Activated naive CD8-positive, alpha-beta T cell treated with anti-CD3 and anti-CD28 coated beads for 36 hours (primary cell): Measurements from ENCODE around the gene FAM185A. TPM values are rescaled to one million over a fixed set of nuclear protein-coding genes. Genes with fewer than 3 reads are reported as not detected.
"Not testable (repeated sequence)": the region's sequence is repeated elsewhere in the genome, so short reads cannot be mapped to it uniquely, and the experiment has no call there.

Source experiments
- DNase-seq: peaks from one replicate; pipeline ENCODE4 v3.0.0; 2021
- H3K27ac Mint-ChIP-seq: one replicate; pipeline ENCODE4 v1.8.0; 2022; ENCODE audit warnings: mild to moderate bottlenecking, moderate library complexity, mixed read lengths
- H3K27me3 Mint-ChIP-seq: one replicate; pipeline ENCODE4 v1.8.0; 2022; ENCODE audit warnings: mild to moderate bottlenecking, mixed read lengths
- H3K36me3 Mint-ChIP-seq: one replicate; pipeline ENCODE4 v1.8.0; 2021; ENCODE audit warnings: mild to moderate bottlenecking, mixed read lengths
- H3K4me1 Mint-ChIP-seq: one replicate; pipeline ENCODE4 v1.8.0; 2021; ENCODE audit warnings: mixed read lengths
- H3K4me3 Mint-ChIP-seq: one replicate; pipeline ENCODE4 v1.8.0; 2022; ENCODE audit warnings: mild to moderate bottlenecking, moderate library complexity, mixed read lengths
- H3K9me3 Mint-ChIP-seq: one replicate; pipeline ENCODE4 v1.8.0; 2022; ENCODE audit warnings: mixed read lengths
- total RNA-seq, 2 experiments: library from RNA; stranded (reverse); gene quantifications; one replicate each; pipeline ENCODE4 v1.2.3, GENCODE V29; 2021

The FAM185A gene
- total RNA-seq, 2 experiments from 2014 or later: 10.0 to 10.2 TPM

DNA sequence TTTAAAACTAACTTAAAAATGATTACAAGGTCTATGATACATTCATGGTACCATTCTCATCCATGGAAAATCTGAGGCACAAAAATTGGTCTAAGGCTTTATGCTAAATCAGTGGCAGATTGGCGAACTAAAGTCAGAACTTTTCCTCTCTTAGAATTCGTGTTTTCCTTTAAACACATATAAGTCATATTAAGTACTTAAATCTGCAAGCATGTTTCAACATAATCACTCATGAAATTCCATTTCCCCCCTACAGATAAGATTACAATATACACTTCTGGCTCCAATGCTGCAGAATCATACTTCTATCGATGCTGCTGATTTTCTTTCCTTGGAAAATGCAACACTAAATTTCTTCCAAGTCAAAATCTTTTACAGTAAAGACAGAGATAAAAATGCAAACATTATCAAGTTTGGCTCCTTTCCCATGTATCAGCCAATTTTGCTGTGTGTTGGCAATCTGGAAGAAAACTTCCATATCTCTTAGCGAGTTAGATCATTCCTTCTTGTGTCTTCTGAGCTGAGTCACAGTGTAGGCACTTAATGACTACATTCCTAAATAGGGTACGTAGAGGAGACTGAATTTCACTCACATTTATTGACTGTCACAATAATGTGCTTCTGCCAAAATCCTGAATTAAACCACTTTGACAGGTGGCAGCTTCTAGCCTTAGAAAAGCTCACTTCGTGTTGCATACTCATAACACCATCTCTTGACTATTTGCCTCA lies 87.6 kb downstream of the FAM185A start:
- Mint-ChIP-seq H3K36me3 (peaks cover 19% of the 10 kb centered on the region), H3K4me1 (peaks cover 7% of the 10 kb centered on the region), H3K9me3 (no peaks in the 10 kb centered on the region)

DNA sequence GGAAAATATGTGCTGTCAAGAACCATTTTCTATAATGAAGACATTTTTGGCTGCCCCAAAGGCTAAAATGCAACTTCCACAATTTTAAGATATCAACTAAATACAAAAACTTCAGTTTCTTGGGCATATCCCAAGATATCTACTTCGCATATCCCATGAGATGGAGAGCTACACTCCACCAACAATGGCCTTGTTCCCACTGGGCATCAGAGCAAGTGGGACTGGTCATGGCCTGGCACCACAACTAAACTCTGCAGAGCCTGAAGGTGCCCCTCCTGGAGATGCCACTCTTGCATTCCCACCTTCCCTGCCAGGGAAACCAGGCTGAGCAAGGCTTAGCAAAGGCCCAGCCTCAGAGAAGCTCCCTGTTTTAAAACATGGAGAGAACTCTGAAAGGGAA lies 88.2 kb downstream of the FAM185A start:
- no peak overlapping the region for H3K4me3 Mint-ChIP-seq
- peaks cover 7% of the 10 kb centered on the region for H3K4me1 Mint-ChIP-seq
- peaks cover 17% of the 10 kb centered on the region for H3K36me3 Mint-ChIP-seq
- no peak for DNase-seq
- H3K9me3 Mint-ChIP-seq: no peaks in the 10 kb centered on the region
- no peaks in the 10 kb centered on the region for H3K27me3 Mint-ChIP-seq
- H3K27ac Mint-ChIP-seq: no peak overlapping the region

More for the DNA sequence above, 87.6 kb downstream of the FAM185A start:
- DNase-seq: no peak
- Mint-ChIP-seq H3K4me3 (no peak overlapping the region), H3K27me3 (no peaks in the 10 kb centered on the region), H3K27ac (no peak overlapping the region)

DNA sequence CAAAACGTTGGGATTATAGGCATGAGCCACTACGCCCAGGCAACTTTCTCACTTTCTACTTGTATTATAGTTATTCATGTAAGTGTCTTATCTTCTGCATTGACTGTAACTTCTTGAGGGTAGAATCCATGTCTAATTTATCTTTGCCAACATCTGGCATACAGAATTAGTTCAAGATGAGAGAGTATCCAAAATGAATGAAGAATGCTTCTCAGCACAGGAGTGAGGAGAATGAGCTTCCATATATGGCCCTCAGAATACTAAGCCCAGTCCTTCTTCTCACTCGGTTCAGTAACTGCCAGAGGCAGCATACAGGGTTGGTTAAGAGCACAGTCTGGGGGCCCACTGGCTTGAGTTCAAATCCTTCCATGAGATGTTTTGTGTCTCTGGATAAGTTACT lies 89.0 kb downstream of the FAM185A start:
- Mint-ChIP-seq H3K4me3 (no peak overlapping the region), H3K27me3 (no peaks in the 10 kb centered on the region), H3K4me1 (peaks cover 7% of the 10 kb centered on the region), H3K9me3 (no peaks in the 10 kb centered on the region), H3K36me3 (peaks cover 17% of the 10 kb centered on the region), H3K27ac (no peak overlapping the region)
- no peak for DNase-seq

DNA sequence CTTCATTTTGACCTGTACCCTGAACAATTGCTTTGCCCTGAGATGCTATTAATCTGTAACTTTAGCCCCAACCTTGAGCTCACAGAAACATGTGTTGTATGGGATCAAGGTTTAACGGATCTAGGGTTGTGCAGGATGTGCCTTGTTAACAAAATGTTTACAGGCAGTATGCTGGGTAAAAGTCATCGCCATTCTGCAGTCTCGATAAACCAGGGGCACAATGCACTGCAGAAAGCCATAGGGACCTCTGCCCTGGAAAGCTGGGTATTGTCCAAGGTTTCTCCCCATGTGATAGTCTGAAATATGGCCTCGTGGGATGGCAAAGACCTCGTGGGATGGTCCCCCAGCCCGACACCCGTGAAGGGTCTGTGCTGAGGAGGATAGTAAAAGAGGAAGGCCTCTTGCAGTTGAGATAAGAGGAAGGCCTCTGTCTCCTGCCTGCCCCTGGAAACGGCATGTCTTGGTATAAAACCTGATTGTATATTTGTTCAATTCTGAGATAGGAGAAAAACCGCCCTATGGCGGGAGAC lies 89.8 kb downstream of the FAM185A start:
- not testable (repeated sequence) for H3K9me3 Mint-ChIP-seq, H3K4me1 Mint-ChIP-seq, DNase-seq, H3K4me3 Mint-ChIP-seq, H3K27ac Mint-ChIP-seq, H3K27me3 Mint-ChIP-seq
- peaks cover 17% of the 10 kb centered on the region for H3K36me3 Mint-ChIP-seq

DNA sequence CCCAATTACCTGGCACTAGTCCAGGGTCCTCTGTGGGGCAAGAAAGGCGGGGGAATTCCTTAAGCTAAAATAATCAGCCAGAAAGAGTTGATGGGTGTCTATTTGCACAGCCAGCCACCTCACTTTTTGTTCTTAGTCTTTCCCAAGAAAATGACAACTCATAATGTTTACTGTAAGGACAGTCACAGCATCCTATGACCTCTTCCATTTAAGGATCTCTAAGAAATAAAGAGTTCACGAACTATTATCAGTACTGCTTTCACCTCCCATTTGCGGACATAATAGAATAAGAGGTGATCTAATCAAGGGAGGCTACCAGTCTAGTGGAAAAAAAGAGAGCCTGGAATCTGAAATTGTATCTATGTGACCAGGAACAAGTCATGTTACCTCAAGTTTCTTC lies 91.6 kb downstream of the FAM185A start:
- DNase-seq: no peak
- Mint-ChIP-seq H3K27me3 (no peaks in the 10 kb centered on the region), H3K4me3 (no peak overlapping the region), H3K9me3 (no peaks in the 10 kb centered on the region), H3K4me1 (no peaks in the 10 kb centered on the region), H3K36me3 (peaks cover 17% of the 10 kb centered on the region), H3K27ac (no peak overlapping the region)

DNA sequence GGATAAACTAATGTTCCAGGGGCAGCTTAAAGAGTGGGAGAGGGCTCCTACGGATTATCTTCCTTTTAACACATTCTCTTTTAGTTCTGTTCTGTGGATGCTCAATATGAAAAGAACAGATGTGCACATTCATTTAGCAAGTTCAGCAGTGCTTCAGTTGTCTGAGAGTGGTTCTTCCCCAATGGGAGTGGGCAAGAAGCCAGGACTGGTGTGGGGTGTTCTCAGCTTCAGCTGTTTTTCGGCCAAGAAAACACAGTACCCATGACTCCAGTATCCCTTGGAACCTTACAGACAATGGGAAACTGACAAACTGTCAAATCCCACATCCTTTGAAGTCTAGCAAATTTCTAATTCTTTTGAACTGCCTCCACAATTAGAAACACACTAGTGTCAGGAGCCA lies 92.5 kb downstream of the FAM185A start:
- H3K9me3 Mint-ChIP-seq: no peaks in the 10 kb centered on the region
- H3K27me3 Mint-ChIP-seq: no peaks in the 10 kb centered on the region
- no peak overlapping the region for H3K27ac Mint-ChIP-seq
- no peaks in the 10 kb centered on the region for H3K4me1 Mint-ChIP-seq
- no peak overlapping the region for H3K4me3 Mint-ChIP-seq
- peaks cover 15% of the 10 kb centered on the region for H3K36me3 Mint-ChIP-seq
- DNase-seq: no peak

DNA sequence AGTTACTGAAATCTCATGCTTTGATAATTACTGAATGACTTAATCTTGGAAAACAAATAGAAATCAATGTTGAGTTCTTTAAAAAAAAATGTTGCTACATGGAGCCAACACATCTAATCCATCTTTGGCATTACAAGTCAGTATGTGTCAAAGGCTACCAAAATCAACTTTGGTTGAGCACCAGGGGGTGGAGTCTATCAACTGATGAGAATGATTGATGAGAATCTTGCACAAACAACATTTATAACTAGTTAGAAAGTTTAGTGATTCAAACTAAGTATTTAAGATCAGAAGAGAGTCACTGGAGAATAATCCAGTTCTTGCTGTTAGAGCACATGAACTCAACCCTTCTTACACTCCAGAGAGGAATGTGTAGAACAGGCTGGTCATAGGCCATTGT lies 93.5 kb downstream of the FAM185A start:
- H3K4me1 Mint-ChIP-seq: no peaks in the 10 kb centered on the region
- no peak overlapping the region for H3K27ac Mint-ChIP-seq
- DNase-seq: no peak
- H3K36me3 Mint-ChIP-seq: peaks cover 8% of the 10 kb centered on the region
- H3K9me3 Mint-ChIP-seq: no peaks in the 10 kb centered on the region
- no peak overlapping the region for H3K4me3 Mint-ChIP-seq
- no peaks in the 10 kb centered on the region for H3K27me3 Mint-ChIP-seq

DNA sequence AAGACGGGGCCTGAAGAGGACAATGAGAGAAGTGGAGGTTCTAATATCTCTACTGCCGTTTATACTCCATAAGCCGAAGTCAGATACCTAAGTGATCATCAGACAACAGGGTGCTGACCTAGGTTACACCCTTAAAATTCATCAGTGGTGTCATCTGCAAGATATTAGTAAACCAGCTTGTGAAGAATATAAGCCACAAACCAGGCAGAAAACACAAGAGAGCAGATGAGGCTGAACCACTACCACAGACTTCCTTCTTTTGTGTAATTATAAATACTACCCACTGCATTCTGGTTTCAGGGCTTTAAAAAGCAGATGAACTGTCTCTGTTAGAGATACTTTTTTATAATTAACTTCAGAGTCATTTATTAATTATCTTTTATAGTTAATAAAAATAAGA lies 95.1 kb downstream of the FAM185A start:
- H3K27me3 Mint-ChIP-seq: no peaks in the 10 kb centered on the region
- H3K4me3 Mint-ChIP-seq: no peak overlapping the region
- no peaks in the 10 kb centered on the region for H3K9me3 Mint-ChIP-seq
- H3K36me3 Mint-ChIP-seq: peaks cover 3% of the 10 kb centered on the region
- H3K4me1 Mint-ChIP-seq: no peaks in the 10 kb centered on the region
- no peak for DNase-seq
- no peak overlapping the region for H3K27ac Mint-ChIP-seq

DNA sequence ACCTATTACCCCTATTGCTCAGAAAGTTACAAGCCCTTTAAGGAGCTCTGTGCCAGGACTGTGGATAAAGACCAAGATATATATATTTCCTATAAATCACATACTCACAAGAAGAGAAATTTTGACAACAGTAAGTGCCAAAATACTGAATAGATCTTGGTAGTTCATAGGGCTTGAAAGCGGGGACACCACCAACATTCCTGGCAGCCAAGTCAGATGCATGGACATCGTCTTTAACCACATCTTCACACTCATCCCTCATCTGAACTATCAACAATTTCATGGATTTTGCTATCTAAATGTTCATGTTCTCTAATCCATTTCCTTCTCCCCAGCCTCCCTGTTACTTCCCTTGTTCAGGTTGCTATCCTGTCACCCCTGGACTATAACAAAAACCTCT lies 96.5 kb downstream of the FAM185A start:
- Mint-ChIP-seq H3K9me3 (no peaks in the 10 kb centered on the region), H3K27me3 (no peaks in the 10 kb centered on the region), H3K36me3 (peaks cover 2% of the 10 kb centered on the region), H3K27ac (no peak overlapping the region), H3K4me3 (no peak overlapping the region), H3K4me1 (no peaks in the 10 kb centered on the region)
- DNase-seq: no peak

DNA sequence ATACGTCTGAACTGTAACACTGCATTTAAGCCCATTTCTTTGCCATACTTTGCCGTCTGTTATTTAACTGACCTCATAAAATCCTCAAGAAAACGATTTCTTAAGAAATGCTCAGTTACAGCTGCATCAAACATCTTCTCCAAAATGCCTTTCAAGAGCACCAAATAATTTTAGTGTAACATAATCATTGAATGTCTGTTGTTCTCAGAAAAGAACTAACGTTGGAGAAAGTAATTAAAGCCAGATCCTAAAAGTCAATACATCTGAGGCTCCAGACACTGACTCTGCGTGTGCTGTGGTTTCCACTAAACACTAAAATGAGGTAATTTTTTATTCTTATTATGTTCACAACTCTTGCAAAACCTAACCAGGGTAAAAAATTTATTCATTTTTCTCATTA lies 100.3 kb downstream of the FAM185A start:
- no peak for DNase-seq
- H3K9me3 Mint-ChIP-seq: peaks cover 8% of the 10 kb centered on the region
- no peaks in the 10 kb centered on the region for H3K27me3 Mint-ChIP-seq

DNA sequence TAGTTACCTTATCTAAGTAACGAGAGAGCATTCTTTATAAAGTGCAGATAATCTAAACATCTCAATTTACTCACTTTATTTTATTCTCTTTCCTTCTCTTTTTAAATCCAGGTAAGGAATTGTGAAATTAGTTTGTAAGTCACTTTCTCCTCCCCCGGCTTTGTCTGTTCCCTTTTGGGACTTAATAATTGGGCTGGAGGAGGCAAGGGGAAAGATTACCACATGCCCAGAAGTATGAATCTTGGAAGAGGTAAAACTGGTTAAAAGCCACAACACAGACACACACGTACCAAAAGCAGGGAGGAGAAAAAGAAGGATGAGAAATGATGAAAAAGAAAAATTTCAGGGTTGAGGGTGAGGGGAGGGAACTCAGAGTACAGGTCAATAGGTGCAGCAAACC lies 100.7 kb downstream of the FAM185A start:
- peaks cover 18% of the 10 kb centered on the region for H3K36me3 Mint-ChIP-seq
- no peak overlapping the region for H3K27ac Mint-ChIP-seq
- H3K9me3 Mint-ChIP-seq: peaks cover 8% of the 10 kb centered on the region
- no peak for DNase-seq
- H3K4me3 Mint-ChIP-seq: no peak overlapping the region
- H3K4me1 Mint-ChIP-seq: no peaks in the 10 kb centered on the region
- H3K27me3 Mint-ChIP-seq: no peaks in the 10 kb centered on the region

More for the DNA sequence above, 100.3 kb downstream of the FAM185A start:
- no peaks in the 10 kb centered on the region for H3K4me1 Mint-ChIP-seq
- H3K36me3 Mint-ChIP-seq: peaks cover 18% of the 10 kb centered on the region
- H3K4me3 Mint-ChIP-seq: no peak overlapping the region
- H3K27ac Mint-ChIP-seq: no peak overlapping the region

DNA sequence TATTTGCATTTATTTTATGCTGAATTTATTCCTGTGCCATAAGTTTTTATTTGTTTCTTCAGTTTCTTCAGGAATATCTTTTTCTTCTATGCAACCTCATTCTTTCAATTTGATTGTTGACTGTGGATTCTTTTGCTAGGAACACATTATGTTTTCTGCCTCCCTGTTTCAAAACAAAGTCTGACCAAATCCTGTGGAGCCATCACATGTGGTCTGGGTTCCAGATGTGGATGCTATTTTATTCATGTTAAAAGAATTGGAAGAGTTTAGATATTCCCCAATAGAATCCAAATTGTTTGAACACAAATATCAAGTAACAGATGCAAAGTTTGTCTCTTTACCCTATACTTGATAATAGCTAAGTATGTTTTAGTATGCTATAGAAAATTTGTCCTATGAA lies 107.2 kb downstream of the FAM185A start:
- Mint-ChIP-seq H3K4me1 (no peaks in the 10 kb centered on the region), H3K36me3 (peaks cover 16% of the 10 kb centered on the region), H3K4me3 (no peak overlapping the region), H3K27ac (no peak overlapping the region), H3K27me3 (no peaks in the 10 kb centered on the region), H3K9me3 (peaks cover 8% of the 10 kb centered on the region)
- DNase-seq: no peak

Other genes starting within 250 kb of the FAM185A start
- gene RASA4B, start 231.2 kb upstream of the FAM185A start, total RNA-seq: 10 to 100 TPM; 23.6 to 25.2 TPM
- 1 to 10 TPM; 6.4 to 9.6 TPM for gene UPK3BL2, start 205.3 kb upstream of the FAM185A start, total RNA-seq
- not detected for gene SPDYE2, start 197.8 kb upstream of the FAM185A start, total RNA-seq
- 10 to 100 TPM; 19.7 to 23.3 TPM for gene POLR2J3, start 176.4 kb upstream of the FAM185A start, total RNA-seq
- 10 to 100 TPM; 53.7 to 54.2 TPM for gene RASA4, start 132.2 kb upstream of the FAM185A start, total RNA-seq
- 10 to 100 TPM; 14.1 to 19.4 TPM for gene UPK3BL1, start 106.2 kb upstream of the FAM185A start, total RNA-seq
- gene SPDYE2B, start 98.7 kb upstream of the FAM185A start, total RNA-seq: not detected
- 1 to 10 TPM; 6.5 to 6.9 TPM for gene POLR2J2, start 77.3 kb upstream of the FAM185A start, total RNA-seq
- not detected for gene LRRC17, start 164.0 kb downstream of the FAM185A start, total RNA-seq